Fibroblast of lung (primary cell): ENCODE results near the gene CWC27. TPM values are rescaled to one million over a fixed set of nuclear protein-coding genes. Genes with fewer than 3 reads are reported as not detected.

Experiments
- DNase-seq, 2 donors: peaks; one replicate each; pipeline versions ENCODE4 v3.0.0 to v3.0.0-alpha.2; 2010; ENCODE audit warnings: low read depth in 2 of 2
- H2AFZ ChIP-seq: 2 replicates; pipeline ENCODE4 v1.5.1; 2012; ENCODE audit warnings: low read length, control low read depth, inconsistent platforms
- H3K27ac ChIP-seq: 2 replicates; pipeline ENCODE4 v1.5.1; 2011; ENCODE audit warnings: low read length, control low read depth; ENCODE audit not compliant: insufficient read depth
- H3K27me3 ChIP-seq: 2 replicates; pipeline ENCODE4 v1.5.1; 2011; ENCODE audit warnings: mild to moderate bottlenecking, low read length; ENCODE audit not compliant: control insufficient read depth, insufficient read depth
- H3K36me3 ChIP-seq: 2 replicates; pipeline ENCODE4 v1.5.1; 2011; ENCODE audit warnings: low read length; ENCODE audit not compliant: control insufficient read depth, insufficient read depth
- H3K4me1 ChIP-seq: 2 replicates; pipeline ENCODE4 v1.5.1; 2011; ENCODE audit warnings: low read length; ENCODE audit not compliant: control insufficient read depth, insufficient read depth; ENCODE audit errors: extremely low read depth
- H3K4me2 ChIP-seq: 2 replicates; pipeline ENCODE4 v1.5.1; 2011; ENCODE audit warnings: low read length, control low read depth; ENCODE audit not compliant: insufficient read depth; ENCODE audit errors: extremely low read depth
- H3K4me3 ChIP-seq, 4 experiments: fragments of 200-600 bp in 1 of 4; sonication (generic) in 1 of 4; replicated peaks in 1 of 4; 2 replicates each; pipeline ENCODE4 v1.5.1; 2011 to 2016; ENCODE audit warnings: low read length in 4 of 4, low read depth in 3 of 4, mild to moderate bottlenecking in 3 of 4, control low read depth in 2 of 4, inconsistent platforms in 1 of 4, mixed read lengths in 1 of 4; ENCODE audit not compliant: insufficient read depth in 1 of 4; ENCODE audit errors: control extremely low read depth in 1 of 4
- H3K79me2 ChIP-seq: 2 replicates; pipeline ENCODE4 v1.5.1; 2012; ENCODE audit warnings: mild to moderate bottlenecking, low read length, inconsistent platforms; ENCODE audit not compliant: control insufficient read depth, insufficient read depth
- H3K9ac ChIP-seq: 2 replicates; pipeline ENCODE4 v1.5.1; 2011; ENCODE audit warnings: mild to moderate bottlenecking, low read length, control low read depth; ENCODE audit not compliant: insufficient read depth
- H3K9me3 ChIP-seq: 2 replicates; pipeline ENCODE4 v1.5.1; 2012; ENCODE audit warnings: low read depth, low read length; ENCODE audit not compliant: control insufficient read depth, insufficient read depth
- H4K20me1 ChIP-seq: 2 replicates; pipeline ENCODE4 v1.5.1; 2011; ENCODE audit warnings: low read length; ENCODE audit not compliant: control insufficient read depth, insufficient read depth; ENCODE audit errors: extremely low read depth
- CTCF ChIP-seq, 2 donors: IDR thresholded peaks in 1 of 2; conservative IDR thresholded peaks in 1 of 2; 1 replicate in 1 of 2; 2 replicates in 1 of 2; pipeline ENCODE4 v1.5.1; 2011 to 2012; ENCODE audit warnings: low read length in 2 of 2, control low read depth in 1 of 2, inconsistent platforms in 1 of 2, low read depth in 1 of 2, mild to moderate bottlenecking in 1 of 2
- EZH2 ChIP-seq: IDR thresholded peaks from 2 replicates; pipeline ENCODE4 v1.5.1; 2012; ENCODE audit warnings: low read length, control low read depth, mild to moderate bottlenecking; ENCODE audit errors: missing control alignments
- polyA plus RNA-seq, 2 donors: library from polyadenylated mRNA; depleted of rRNA in 1 of 2; stranded (reverse) in 1 of 2; unstranded in 1 of 2; fragments of >200 nt; gene quantifications; 2 replicates each; pipeline ENCODE4 v1.2.1, GENCODE V29; 2011 to 2012; ENCODE audit warnings: missing spikeins in 1 of 2
- total RNA-seq: library from RNA; depleted of rRNA; stranded (reverse); fragments of >200 nt; gene quantifications from 2 replicates; pipeline ENCODE4 v1.2.1, GENCODE V29; 2014

Gene CWC27
- total and polyA plus RNA-seq, 2 donors (not counting 1 experiment from before 2014, with no cell fraction given), result 17.3 to 37.5 TPM

GRCh38 chr5:64742411-64742810 lies 26.3 kb upstream of the CWC27 start:
- Histone ChIP-seq H3K27ac (no peak overlapping the region), H3K36me3 (no peaks in the 10 kb centered on the region), H3K79me2 (no peaks in the 10 kb centered on the region), H3K9ac (no peak overlapping the region), H3K4me1 (no peaks in the 10 kb centered on the region), H4K20me1 (no peaks in the 10 kb centered on the region), H2AFZ (no peak overlapping the region), H3K4me2 (no peak overlapping the region), H3K27me3 (no peaks in the 10 kb centered on the region), H3K9me3 (no peaks in the 10 kb centered on the region), H3K4me3 (no peak overlapping the region)
- no peak for DNase-seq
- TF ChIP-seq CTCF (conservative IDR thresholded peaks at IDR 0.05 in 1 of 2, IDR thresholded peaks at IDR 0.05 in 1 of 2; ENCODE audit: low read depth in 1 of 2, low read length in 2 of 2) (no peak), EZH2 (no peak)

- Histone ChIP-seq H3K79me2 (no peaks in the 10 kb centered on the region), H3K4me3 (no peak overlapping the region), H3K9ac (no peak overlapping the region), H4K20me1 (no peaks in the 10 kb centered on the region), H2AFZ (no peak overlapping the region), H3K27me3 (no peaks in the 10 kb centered on the region), H3K4me2 (no peak overlapping the region), H3K4me1 (no peaks in the 10 kb centered on the region), H3K36me3 (no peaks in the 10 kb centered on the region), H3K27ac (no peak overlapping the region), H3K9me3 (no peaks in the 10 kb centered on the region)
- TF ChIP-seq EZH2, result no peak
- TF ChIP-seq CTCF (conservative IDR thresholded peaks at IDR 0.05 in 1 of 2, IDR thresholded peaks at IDR 0.05 in 1 of 2; ENCODE audit: low read depth in 1 of 2, low read length in 2 of 2), result no peak
- DNase-seq, result no peak
Measured at GRCh38 chr5:64742821-64743220, 25.9 kb upstream of the CWC27 start.

DNA sequence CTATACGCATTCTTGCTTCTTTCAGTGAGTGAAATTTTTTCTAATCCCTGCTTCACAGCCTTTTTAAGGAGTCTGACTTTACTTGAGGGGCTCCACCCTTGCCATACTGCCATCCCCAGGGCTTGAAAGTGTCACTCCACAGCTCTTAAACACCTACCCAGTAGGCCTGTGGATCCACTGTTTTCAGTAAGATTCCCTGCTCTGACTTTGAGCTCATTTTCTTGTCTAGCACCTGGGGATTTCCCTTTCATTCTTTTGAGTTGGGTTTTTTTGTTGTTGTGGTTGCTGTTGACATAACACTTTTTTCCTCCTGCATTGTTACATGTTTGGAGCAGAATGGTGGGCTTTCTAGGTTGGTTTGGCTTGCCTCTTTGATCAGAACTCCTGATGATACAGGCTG lies 23.8 kb upstream of the CWC27 start:
- Histone ChIP-seq H3K27ac (no peak overlapping the region), H3K27me3 (no peaks in the 10 kb centered on the region), H3K79me2 (no peaks in the 10 kb centered on the region), H3K4me2 (no peak overlapping the region), H3K9me3 (no peaks in the 10 kb centered on the region), H2AFZ (no peak overlapping the region), H3K4me3 (no peak overlapping the region), H3K9ac (no peak overlapping the region), H3K36me3 (no peaks in the 10 kb centered on the region), H4K20me1 (no peaks in the 10 kb centered on the region), H3K4me1 (no peaks in the 10 kb centered on the region)
- no peak for DNase-seq
- TF ChIP-seq CTCF (conservative IDR thresholded peaks at IDR 0.05 in 1 of 2, IDR thresholded peaks at IDR 0.05 in 1 of 2; ENCODE audit: low read depth in 1 of 2, low read length in 2 of 2) (no peak), EZH2 (no peak)
